HG03520 (cell line): Measurements from ENCODE around the gene FLAD1.

Source experiments
- ATAC-seq: cut with Tn5 transposase; IDR thresholded peaks from one replicate; pipeline ENCODE4 v1.9.1; 2021; ENCODE audit warnings: mild to moderate bottlenecking, moderate library complexity; ENCODE audit not compliant: unreplicated experiment

The FLAD1 gene

GRCh38 chr1:155002464-155003226, 19.5 kb downstream of the FLAD1 start, which contains the start of gene ZBTB7B:
Gene ZBTB7B, plus strand, starts transcription at chr1:155002802. Its CDS starts 11,859 bp downstream, at chr1:155014661.
- ATAC-seq: no peak

GRCh38 chr1:155003227-155003765, 20.2 kb downstream of the FLAD1 start:
- ATAC-seq: no peak

DNA sequence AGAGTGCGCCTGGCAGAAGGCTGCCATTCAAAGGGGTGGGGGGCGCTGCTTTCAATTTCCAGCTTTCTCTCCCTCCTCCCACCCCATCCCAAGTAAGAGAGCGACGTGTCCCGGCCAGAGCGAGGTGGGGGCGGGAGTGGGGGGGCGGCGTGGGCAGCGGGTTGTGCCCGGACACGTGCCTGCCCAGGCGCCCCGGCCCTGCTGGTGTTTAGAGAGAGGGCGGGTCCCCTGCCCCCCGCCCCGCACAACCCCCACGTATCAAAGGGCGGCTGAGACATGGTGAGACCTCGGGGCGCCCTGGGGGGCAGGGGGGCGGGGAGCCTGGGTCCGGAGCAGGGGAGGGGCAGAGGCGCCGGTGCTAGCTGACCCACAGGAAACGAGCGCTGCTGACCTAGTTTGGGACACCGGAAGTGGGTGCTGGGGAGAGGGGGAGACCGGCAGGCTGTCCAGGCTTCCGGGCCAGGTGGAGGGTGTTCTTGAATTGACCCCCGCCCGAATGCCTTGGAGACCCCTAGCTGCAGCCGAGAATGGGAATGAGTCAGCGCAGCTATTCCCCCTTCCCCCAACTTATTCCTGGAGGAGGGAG, 20.7 kb downstream of the FLAD1 start:
- no peak for ATAC-seq

DNA sequence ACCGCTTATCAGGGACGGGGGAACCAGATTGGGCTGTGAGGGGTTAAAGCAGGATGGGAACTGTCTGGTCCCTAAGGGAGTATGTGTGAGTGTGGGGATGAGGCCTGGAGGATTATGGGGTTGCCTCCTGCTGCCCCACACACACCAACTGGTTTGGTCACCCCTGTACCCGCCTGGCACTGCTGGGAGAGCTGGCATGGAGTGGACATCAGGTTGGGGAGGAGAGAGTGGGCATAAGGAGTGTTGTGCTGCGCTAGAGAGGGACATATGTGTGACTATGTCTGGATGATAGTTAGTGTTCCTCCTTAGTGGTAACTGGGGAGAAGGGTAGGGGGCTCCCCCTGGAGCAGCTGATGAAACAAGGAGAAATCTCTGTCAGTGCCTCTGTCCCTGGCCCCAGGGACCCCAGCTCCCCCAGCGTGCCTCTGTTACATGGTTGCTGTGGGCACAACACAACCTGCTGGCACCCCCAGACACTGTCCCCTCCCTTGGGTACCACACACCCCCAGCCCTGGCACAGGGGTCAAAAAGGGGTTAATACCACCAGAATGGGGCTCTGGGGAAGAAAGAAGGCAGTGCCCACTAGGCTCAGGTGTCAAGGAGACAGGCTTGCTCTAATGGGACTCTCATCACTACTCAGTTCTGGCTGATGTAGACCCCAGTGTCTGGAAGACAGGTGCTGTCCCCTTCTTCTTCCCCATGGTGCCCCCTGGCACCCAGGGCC, 21.4 kb downstream of the FLAD1 start:
- no peak for ATAC-seq

- no peak for ATAC-seq
Measured at GRCh38 chr1:155005076-155006011, 22.2 kb downstream of the FLAD1 start.

GRCh38 chr1:155006601-155007101, 23.5 kb downstream of the FLAD1 start:
- ATAC-seq: no peak

GRCh38 chr1:155007251-155007828, 24.2 kb downstream of the FLAD1 start:
- no peak for ATAC-seq

GRCh38 chr1:155008015-155008941, 25.1 kb downstream of the FLAD1 start:
- ATAC-seq: no peak

DNA sequence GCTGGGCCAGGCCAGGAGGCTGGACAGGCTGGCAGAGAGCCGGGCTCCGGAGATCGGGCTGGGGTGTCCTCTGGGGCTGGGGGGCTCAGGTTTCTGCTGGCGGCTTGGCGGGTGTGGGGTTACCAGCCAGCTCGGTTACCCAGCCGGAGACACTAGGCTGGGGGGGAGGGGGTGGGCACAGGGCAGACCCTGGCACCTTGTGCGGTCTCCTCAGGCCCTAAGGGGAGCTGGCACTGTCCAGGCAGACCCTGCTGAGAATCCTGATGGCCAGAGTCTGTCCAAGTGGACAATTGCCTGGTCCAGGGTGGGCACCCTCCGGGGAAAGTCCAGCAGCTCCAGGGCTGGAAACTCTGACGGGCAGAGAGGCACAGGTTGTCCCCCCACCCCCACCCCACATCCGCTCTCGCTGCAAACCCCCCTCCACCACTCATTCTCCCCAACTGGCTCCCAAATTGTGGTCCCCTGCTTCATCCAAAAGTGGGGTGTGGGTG, 26.1 kb downstream of the FLAD1 start:
- ATAC-seq: no peak

- ATAC-seq: no peak
Measured at GRCh38 chr1:155009742-155010141, 26.6 kb downstream of the FLAD1 start.

DNA sequence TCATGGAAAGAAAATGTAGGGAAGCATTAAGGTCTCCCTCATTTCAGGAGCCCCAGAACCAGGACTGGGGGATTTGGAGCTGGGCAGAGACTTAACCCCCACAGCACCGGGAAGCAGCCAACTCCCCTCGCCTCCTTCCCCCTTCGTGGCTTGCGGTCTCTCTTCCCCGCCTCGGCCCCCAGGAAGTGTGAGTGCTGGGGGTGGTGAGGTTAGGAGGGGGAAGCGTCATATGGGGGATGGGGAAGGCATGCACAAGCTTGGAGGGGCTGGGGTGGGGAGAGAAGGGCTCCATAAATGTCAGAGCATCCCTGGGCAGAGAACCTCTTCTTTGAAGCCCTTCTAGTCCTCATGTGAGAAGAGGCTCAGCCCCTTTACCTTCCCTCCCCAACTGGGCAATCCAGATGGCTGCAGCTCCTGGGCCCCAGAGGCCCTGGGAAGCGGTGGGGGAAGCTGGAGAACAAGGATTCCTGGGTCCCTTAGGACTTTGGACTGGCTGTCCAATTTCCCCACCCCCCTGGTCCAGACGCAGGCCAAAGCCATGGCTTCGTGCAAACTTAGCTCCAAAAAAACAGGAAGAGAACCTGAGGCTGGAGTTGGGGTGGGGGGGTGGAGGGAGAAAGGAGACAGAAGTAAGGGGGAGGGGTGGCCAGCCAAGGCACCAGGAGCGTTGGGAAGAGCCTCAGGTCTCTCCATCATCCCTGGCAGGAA, 27.2 kb downstream of the FLAD1 start:
- ATAC-seq: no peak

DNA sequence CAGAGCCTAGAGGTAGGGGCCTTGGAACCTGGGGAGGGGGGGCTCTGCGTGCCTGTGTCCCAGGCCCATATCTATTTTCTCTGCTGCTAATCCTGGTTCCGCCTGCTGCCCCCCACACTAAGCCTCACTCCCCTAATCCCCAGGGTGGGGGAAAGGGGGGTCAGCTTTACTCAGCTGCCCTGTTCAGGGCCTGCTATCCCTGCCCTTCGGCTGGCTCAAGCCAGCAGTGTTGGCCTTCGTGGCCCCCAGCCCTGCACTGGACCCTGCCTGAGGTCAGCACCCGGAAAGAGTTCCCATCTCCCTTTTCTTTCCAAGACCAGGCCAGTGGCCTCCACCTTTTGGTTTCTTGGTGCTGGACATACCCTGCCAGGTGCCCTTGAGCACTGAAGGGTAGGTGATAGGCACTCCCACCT, 27.9 kb downstream of the FLAD1 start:
- no peak for ATAC-seq

GRCh38 chr1:155011437-155012025, 28.4 kb downstream of the FLAD1 start:
- no peak for ATAC-seq

DNA sequence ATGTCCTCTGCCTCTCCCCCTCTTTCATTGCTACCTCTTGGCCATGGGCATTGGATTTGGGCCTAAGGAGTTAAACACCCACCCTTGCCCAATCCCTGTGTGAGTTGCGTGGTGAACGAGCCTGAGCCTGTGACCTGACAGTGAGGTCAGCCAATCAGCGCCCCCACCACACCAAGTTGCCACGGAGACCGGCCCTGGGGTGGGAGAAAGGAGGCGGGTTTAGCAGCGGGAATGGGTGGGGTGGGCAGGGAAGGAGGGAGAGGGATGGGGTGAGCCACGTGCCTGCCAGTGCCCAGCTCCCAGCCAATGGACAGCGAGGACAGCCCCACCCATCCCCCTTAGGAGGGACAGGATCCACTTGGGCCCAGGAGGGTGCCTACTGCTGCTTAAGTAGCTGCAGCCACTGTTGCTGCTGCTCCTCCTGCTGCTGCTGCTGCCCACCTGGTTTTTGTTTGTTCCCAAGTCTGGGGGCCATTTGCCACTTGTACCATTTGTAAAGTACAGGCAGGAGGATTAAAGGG, 28.9 kb downstream of the FLAD1 start:
- ATAC-seq: no peak

DNA sequence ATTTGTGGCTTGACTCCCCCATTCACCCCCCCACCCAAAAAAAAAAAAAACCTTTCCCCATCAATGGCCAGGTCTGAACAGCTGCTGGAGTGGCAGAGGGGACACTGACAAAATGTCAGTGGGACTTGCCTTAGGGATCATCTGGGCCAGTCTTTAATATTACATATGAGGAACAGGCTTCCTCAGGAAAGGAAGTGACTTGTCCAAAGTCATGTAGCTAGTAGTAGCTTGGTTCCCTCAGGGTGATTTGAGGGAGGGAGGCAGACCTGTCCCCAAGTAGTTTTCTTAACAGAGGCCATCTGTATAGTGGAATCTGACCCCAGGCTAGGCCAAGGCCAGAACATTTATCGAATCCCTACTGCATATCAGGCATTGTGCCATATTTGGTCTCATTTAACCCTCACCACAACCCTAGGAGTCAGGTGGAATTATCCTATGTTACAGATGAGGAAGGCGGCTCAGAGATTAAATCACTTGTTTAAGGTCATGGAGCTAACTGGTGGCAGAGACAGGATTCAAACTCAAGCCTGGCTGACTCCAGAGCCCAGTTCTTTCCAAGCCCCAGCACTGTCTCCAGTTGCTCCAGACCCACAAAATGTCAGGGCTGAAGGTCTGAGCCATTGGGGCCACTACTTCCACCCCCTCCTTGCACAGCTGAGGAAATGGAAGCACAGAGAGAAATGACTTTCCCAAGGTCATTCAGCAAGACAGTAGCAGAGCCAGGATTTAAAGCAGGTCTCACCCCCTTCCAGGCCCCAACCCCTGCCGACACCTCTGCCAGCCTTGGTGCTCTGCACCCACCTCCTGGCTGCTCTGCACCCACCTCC, 29.8 kb downstream of the FLAD1 start:
- no peak for ATAC-seq

- ATAC-seq: no peak
Measured at GRCh38 chr1:155013632-155014031, 30.5 kb downstream of the FLAD1 start.
